ENCODE data around the gene MAP3K4.

- TF ChIP-seq CTCF (IDR thresholded peaks at IDR 0.05) (no peak), POLR2A (IDR thresholded peaks at IDR 0.05) (no peak)
Measured at GRCh38 chr6:161109366-161109765, 117.8 kb downstream of the MAP3K4 start.
